ENCODE results near the gene RANBP1. TPM values are rescaled to one million over a fixed set of nuclear protein-coding genes. Genes with fewer than 3 reads are reported as not detected.

Gene RANBP1
- total and polyA plus RNA-seq, 2 of the 8 experiments (the other 6 are each of a cell fraction or from before 2014, with no cell fraction given) = 343 to 484 TPM

- TF ChIP-seq SIN3A (conservative IDR thresholded peaks at IDR 0.05 in 1 of 2, IDR thresholded peaks at IDR 0.05 in 1 of 2; ENCODE audit: low read depth in 1 of 2, low read length in 2 of 2) = peak in 1 of 2 experiments; percentile 77; a peak in 2 of 4 replicates
- no peak for TF ChIP-seq TBP (IDR thresholded peaks at IDR 0.05; ENCODE audit: low read depth, low read length)
- TF ChIP-seq POLR2A (IDR thresholded peaks at IDR 0.05; ENCODE audit: control extremely low read depth in 1 of 2, low read depth in 2 of 2, low read length in 2 of 2) = no peak
- no peak for TF ChIP-seq ZNF274 (IDR thresholded peaks at IDR 0.05; ENCODE audit: borderline replicate concordance, extremely low read depth, low read length)
- no peak for TF ChIP-seq PHF8 (conservative IDR thresholded peaks at IDR 0.05; ENCODE audit: low read depth, low read length)
- no peak for TF ChIP-seq RBBP5 (IDR thresholded peaks at IDR 0.05; ENCODE audit: borderline replicate concordance, low read depth, low read length)
- TF ChIP-seq SIX5 (IDR thresholded peaks at IDR 0.05; ENCODE audit: low read depth, low read length) = no peak
- TF ChIP-seq TEAD4 (IDR thresholded peaks at IDR 0.05; ENCODE audit: low read depth, low read length) = no peak
- TF ChIP-seq FOSL1 (IDR thresholded peaks at IDR 0.05; ENCODE audit: insufficient read depth, low read depth, low read length) = no peak
- TF ChIP-seq RFX5 (IDR thresholded peaks at IDR 0.05; ENCODE audit: borderline replicate concordance, low read depth, low read length) = no peak
Measured at GRCh38 chr22:20084547-20085413, 31.1 kb upstream of the RANBP1 start (continued).

All from H1 (cell line).